H9 (cell line): ENCODE results near the gene NTSR1. TPM values are rescaled to one million over a fixed set of nuclear protein-coding genes. Genes with fewer than 3 reads are reported as not detected.

Experiments used
- DNase-seq: peaks from one replicate; pipeline ENCODE4 v3.0.0-alpha.2; 2017
- H2AFZ ChIP-seq: one replicate; pipeline ENCODE4 v1.6.1; 2013; ENCODE audit warnings: mild to moderate bottlenecking, low read length, control low read depth, moderate library complexity
- H2AK5ac ChIP-seq: 2 replicates; pipeline ENCODE4 v1.6.1; 2013; ENCODE audit warnings: low read length, control low read depth, mixed read lengths; ENCODE audit not compliant: insufficient read length
- H2BK120ac ChIP-seq: one replicate; pipeline ENCODE4 v1.6.1; 2013; ENCODE audit warnings: low read depth, mild to moderate bottlenecking, low read length, control low read depth, inconsistent platforms; ENCODE audit not compliant: poor library complexity, severe bottlenecking
- H2BK12ac ChIP-seq: 2 replicates; pipeline ENCODE4 v1.6.1; 2013; ENCODE audit warnings: low read length, control low read depth, mixed read lengths, low read depth; ENCODE audit not compliant: insufficient read length
- H2BK15ac ChIP-seq: 2 replicates; pipeline ENCODE4 v1.6.1; 2013; ENCODE audit warnings: low read depth, low read length, control low read depth
- H2BK20ac ChIP-seq: one replicate; pipeline ENCODE4 v1.6.1; 2013; ENCODE audit warnings: low read depth, mild to moderate bottlenecking, low read length, control low read depth, inconsistent platforms; ENCODE audit not compliant: poor library complexity, severe bottlenecking
- H2BK5ac ChIP-seq: 2 replicates; pipeline ENCODE4 v1.6.1; 2013; ENCODE audit warnings: low read length, control low read depth, mixed read lengths; ENCODE audit not compliant: insufficient read length
- H3K14ac ChIP-seq: 2 replicates; pipeline ENCODE4 v1.6.1; 2013; ENCODE audit warnings: low read length, control low read depth; ENCODE audit not compliant: insufficient read depth
- H3K18ac ChIP-seq: 2 replicates; pipeline ENCODE4 v1.6.1; 2013; ENCODE audit warnings: low read depth, mild to moderate bottlenecking, mixed read lengths, low read length, control low read depth; ENCODE audit not compliant: insufficient read length
- H3K23ac ChIP-seq: 2 replicates; pipeline ENCODE4 v1.6.1; 2013; ENCODE audit warnings: low read length, control low read depth, mixed read lengths, low read depth; ENCODE audit not compliant: insufficient read length
- H3K23me2 ChIP-seq: 2 replicates; pipeline ENCODE4 v1.6.1; 2013; ENCODE audit warnings: low read depth, mild to moderate bottlenecking, mixed read lengths, low read length, control low read depth; ENCODE audit not compliant: insufficient read length, poor library complexity, severe bottlenecking
- H3K27ac ChIP-seq: 2 replicates; pipeline ENCODE4 v1.5.1; 2013; ENCODE audit warnings: low read length, control low read depth, mixed read lengths, low read depth; ENCODE audit not compliant: insufficient read length
- H3K27me3 ChIP-seq: 2 replicates; pipeline ENCODE4 v1.6.1; 2013; ENCODE audit warnings: low read length, control low read depth, inconsistent platforms; ENCODE audit not compliant: insufficient read depth
- H3K4ac ChIP-seq: 2 replicates; pipeline ENCODE4 v1.6.1; 2013; ENCODE audit warnings: low read depth, mild to moderate bottlenecking, control low read depth, inconsistent platforms, low read length, moderate library complexity
- H3K4me1 ChIP-seq: 2 replicates; pipeline ENCODE4 v1.6.1; 2013; ENCODE audit warnings: low read length, control low read depth, inconsistent platforms; ENCODE audit not compliant: insufficient read depth
- H3K4me2 ChIP-seq: 2 replicates; pipeline ENCODE4 v1.6.1; 2013; ENCODE audit warnings: low read length, control low read depth, mixed read lengths; ENCODE audit not compliant: insufficient read length, insufficient read depth
- H3K56ac ChIP-seq: 2 replicates; pipeline ENCODE4 v1.6.1; 2013; ENCODE audit warnings: low read depth, mild to moderate bottlenecking, mixed read lengths, low read length, control low read depth; ENCODE audit not compliant: insufficient read length
- H3K79me1 ChIP-seq: 2 replicates; pipeline ENCODE4 v1.6.1; 2013; ENCODE audit warnings: low read depth, mild to moderate bottlenecking, moderate library complexity, low read length, control low read depth, inconsistent platforms; ENCODE audit not compliant: insufficient read depth, poor library complexity, severe bottlenecking
- H3K79me2 ChIP-seq: 2 replicates; pipeline ENCODE4 v1.6.1; 2013; ENCODE audit warnings: low read length, control low read depth, inconsistent platforms; ENCODE audit not compliant: insufficient read depth
- H3K9ac ChIP-seq: 2 replicates; pipeline ENCODE4 v1.6.1; 2013; ENCODE audit warnings: low read length, control low read depth, mixed read lengths; ENCODE audit not compliant: insufficient read length; ENCODE audit errors: extremely low read depth
- H3K9me3 ChIP-seq: one replicate; pipeline ENCODE4 v1.6.1; 2013; ENCODE audit warnings: low read depth, low read length, inconsistent platforms; ENCODE audit not compliant: control insufficient read depth
- H3T11ph ChIP-seq: one replicate; pipeline ENCODE4 v1.6.1; 2013; ENCODE audit warnings: mild to moderate bottlenecking, low read length, control low read depth, inconsistent platforms
- H4K20me1 ChIP-seq: one replicate; pipeline ENCODE4 v1.6.1; 2013; ENCODE audit not compliant: control insufficient read depth, insufficient read length, insufficient read depth
- H4K5ac ChIP-seq: 2 replicates; pipeline ENCODE4 v1.6.1; 2013; ENCODE audit warnings: low read depth, mild to moderate bottlenecking, mixed read lengths, low read length, control low read depth; ENCODE audit not compliant: insufficient read length
- H4K8ac ChIP-seq: replicated peaks from 2 replicates; pipeline ENCODE4 v1.6.1; 2013; ENCODE audit warnings: low read length, control low read depth, mixed read lengths, low read depth; ENCODE audit not compliant: insufficient read length
- H4K91ac ChIP-seq: 2 replicates; pipeline ENCODE4 v1.6.1; 2013; ENCODE audit warnings: low read depth, mild to moderate bottlenecking, moderate library complexity, mixed read lengths, low read length, control low read depth; ENCODE audit not compliant: insufficient read length
- H3K27ac Mint-ChIP-seq, 3 experiments: 2 replicates in 2 of 3; 3 replicates in 1 of 3; pipeline ENCODE4 v1.8.0; 2020 to 2021; ENCODE audit warnings: mixed read lengths in 3 of 3, mild to moderate bottlenecking in 1 of 3, moderate library complexity in 1 of 3
- H3K27me3 Mint-ChIP-seq: 2 replicates; pipeline ENCODE4 v1.8.0; 2021; ENCODE audit warnings: low read depth, mild to moderate bottlenecking, moderate library complexity, mixed read lengths
- H3K36me3 Mint-ChIP-seq, 3 experiments: 2 replicates in 2 of 3; 3 replicates in 1 of 3; pipeline ENCODE4 v1.8.0; 2020 to 2021; ENCODE audit warnings: low read depth in 3 of 3, mixed read lengths in 3 of 3; ENCODE audit not compliant: insufficient read depth in 1 of 3
- H3K4me1 Mint-ChIP-seq, 2 experiments: 2 replicates each; pipeline ENCODE4 v1.8.0; 2020; ENCODE audit warnings: mixed read lengths in 2 of 2
- H3K4me3 Mint-ChIP-seq, 2 experiments: 2 replicates in 1 of 2; 3 replicates in 1 of 2; pipeline ENCODE4 v1.8.0; 2020 to 2021; ENCODE audit warnings: mild to moderate bottlenecking in 2 of 2, mixed read lengths in 2 of 2, moderate library complexity in 1 of 2
- H3K9me3 Mint-ChIP-seq, 2 experiments: 2 replicates in 1 of 2; 3 replicates in 1 of 2; pipeline ENCODE4 v1.8.0; 2020; ENCODE audit warnings: mild to moderate bottlenecking in 2 of 2, mixed read lengths in 2 of 2, moderate library complexity in 1 of 2
- WGBS: extraction: QIAGEN DNeasy Blood & Tissue Kit; methylation state at CpG from one replicate; pipeline ENCODE4 v1.1.7; 2013; ENCODE audit warnings: missing lambda C conversion rate, low lambda C conversion rate, mixed read lengths; ENCODE audit not compliant: insufficient read length; ENCODE audit errors: extremely low coverage; 5-methylcytosine and 5-hydroxymethylcytosine counted together
- total RNA-seq: library from RNA; stranded (reverse); gene quantifications from 2 replicates; pipeline ENCODE4 v1.2.1, GENCODE V29; 2021
- TF ChIP-seq, protein P1 (sequence below): fragments of 200-600 bp; sonication (generic); conservative IDR thresholded peaks from 3 replicates; pipeline ENCODE4 v1.8.0; 2021; ENCODE audit warnings: antibody characterized with exemption, mild to moderate bottlenecking

Gene NTSR1
- total RNA-seq, 1 experiment from 2014 or later = 0.11 TPM

DNA sequence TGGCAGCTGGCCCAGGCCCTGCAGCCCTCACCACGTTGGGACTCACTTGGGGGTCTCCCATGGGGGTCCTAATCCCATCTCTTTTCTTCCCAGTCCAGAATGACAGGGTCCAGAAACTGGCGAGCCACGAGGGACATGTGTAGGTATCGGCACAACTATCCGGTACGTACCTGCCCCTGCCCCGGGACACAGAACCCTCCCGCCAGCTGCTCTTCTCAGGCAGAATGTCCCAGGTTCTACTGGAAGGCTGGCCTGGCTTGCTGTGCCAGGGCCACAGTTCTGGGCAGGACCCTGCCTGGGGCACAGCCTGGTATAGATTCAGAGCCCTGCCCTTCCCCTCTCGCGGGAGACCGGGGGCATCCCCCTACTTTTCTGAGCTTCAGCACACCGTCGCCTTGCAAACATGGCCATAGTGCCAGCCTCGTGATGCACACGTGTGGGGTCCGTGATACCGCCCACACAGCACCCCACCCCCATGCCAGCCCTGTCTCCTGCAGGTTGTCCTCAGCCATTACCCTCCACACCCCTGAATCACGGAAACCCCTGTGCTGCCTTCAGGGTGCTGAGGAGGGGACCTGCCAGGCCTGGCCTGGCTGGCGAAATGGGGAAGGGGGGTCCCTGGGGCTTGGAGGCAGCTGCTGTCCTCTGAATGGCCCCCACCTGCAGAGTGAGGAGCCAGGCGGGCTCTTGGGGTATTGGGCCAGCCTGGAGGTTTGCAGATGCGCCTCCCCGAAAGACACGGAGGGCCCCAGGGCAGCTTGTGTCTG lies 99.0 kb downstream of the NTSR1 start:
- Histone ChIP-seq H3K9ac (no peak overlapping the region), H2BK12ac (no peak overlapping the region), H3K56ac (no peak overlapping the region), H3K27ac (no peak overlapping the region), H3T11ph (no peak overlapping the region), H2BK5ac (no peak overlapping the region), H2BK20ac (no peak overlapping the region), H4K91ac (no peak overlapping the region), H4K8ac (no peak overlapping the region), H2BK15ac (no peak overlapping the region), H2AK5ac (no peak overlapping the region), H3K9me3 (no peaks in the 10 kb centered on the region), H3K23ac (no peak overlapping the region), H3K4me2 (no peak overlapping the region), H3K14ac (no peak overlapping the region), H3K23me2 (no peaks in the 10 kb centered on the region), H2AFZ (no peak overlapping the region), H3K79me2 (no peaks in the 10 kb centered on the region), H3K4me1 (no peaks in the 10 kb centered on the region; the same call in 1 of the 2 replicates), H4K5ac (no peak overlapping the region), H3K79me1 (no peaks in the 10 kb centered on the region), H2BK120ac (no peak overlapping the region), H3K27me3 (no peaks in the 10 kb centered on the region), H3K18ac (no peak overlapping the region), H4K20me1 (no peaks in the 10 kb centered on the region), H3K4ac (no peak overlapping the region)
- Mint-ChIP-seq H3K27me3 (peaks cover 17% of the 10 kb centered on the region), H3K4me3 (no peak overlapping the region; a peak in 1 of 5 replicates), H3K9me3 (no peaks in the 10 kb centered on the region), H3K36me3 (peaks cover 4 to 27% (median 26%) of the 10 kb centered on the region in 3 experiments), H3K27ac (no peak overlapping the region), H3K4me1 (peaks cover 10 to 16% of the 10 kb centered on the region in 2 experiments)
- TF ChIP-seq, protein P1, sequence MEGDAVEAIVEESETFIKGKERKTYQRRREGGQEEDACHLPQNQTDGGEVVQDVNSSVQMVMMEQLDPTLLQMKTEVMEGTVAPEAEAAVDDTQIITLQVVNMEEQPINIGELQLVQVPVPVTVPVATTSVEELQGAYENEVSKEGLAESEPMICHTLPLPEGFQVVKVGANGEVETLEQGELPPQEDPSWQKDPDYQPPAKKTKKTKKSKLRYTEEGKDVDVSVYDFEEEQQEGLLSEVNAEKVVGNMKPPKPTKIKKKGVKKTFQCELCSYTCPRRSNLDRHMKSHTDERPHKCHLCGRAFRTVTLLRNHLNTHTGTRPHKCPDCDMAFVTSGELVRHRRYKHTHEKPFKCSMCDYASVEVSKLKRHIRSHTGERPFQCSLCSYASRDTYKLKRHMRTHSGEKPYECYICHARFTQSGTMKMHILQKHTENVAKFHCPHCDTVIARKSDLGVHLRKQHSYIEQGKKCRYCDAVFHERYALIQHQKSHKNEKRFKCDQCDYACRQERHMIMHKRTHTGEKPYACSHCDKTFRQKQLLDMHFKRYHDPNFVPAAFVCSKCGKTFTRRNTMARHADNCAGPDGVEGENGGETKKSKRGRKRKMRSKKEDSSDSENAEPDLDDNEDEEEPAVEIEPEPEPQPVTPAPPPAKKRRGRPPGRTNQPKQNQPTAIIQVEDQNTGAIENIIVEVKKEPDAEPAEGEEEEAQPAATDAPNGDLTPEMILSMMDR = no peak
- no peak for DNase-seq
- no CpG with 5 or more reads among the region's 23 CpGs for WGBS
